H9 (cell line): Measurements from ENCODE around the gene PLD3. TPM values are rescaled to one million over a fixed set of nuclear protein-coding genes. Genes with fewer than 3 reads are reported as not detected.

Experiments
- DNase-seq: peaks from one replicate; pipeline ENCODE4 v3.0.0-alpha.2; 2017
- H2AFZ ChIP-seq: one replicate; pipeline ENCODE4 v1.6.1; 2013; ENCODE audit warnings: mild to moderate bottlenecking, low read length, control low read depth, moderate library complexity
- H2AK5ac ChIP-seq: 2 replicates; pipeline ENCODE4 v1.6.1; 2013; ENCODE audit warnings: low read length, control low read depth, mixed read lengths; ENCODE audit not compliant: insufficient read length
- H2BK120ac ChIP-seq: one replicate; pipeline ENCODE4 v1.6.1; 2013; ENCODE audit warnings: low read depth, mild to moderate bottlenecking, low read length, control low read depth, inconsistent platforms; ENCODE audit not compliant: poor library complexity, severe bottlenecking
- H2BK12ac ChIP-seq: 2 replicates; pipeline ENCODE4 v1.6.1; 2013; ENCODE audit warnings: low read length, control low read depth, mixed read lengths, low read depth; ENCODE audit not compliant: insufficient read length
- H2BK15ac ChIP-seq: 2 replicates; pipeline ENCODE4 v1.6.1; 2013; ENCODE audit warnings: low read depth, low read length, control low read depth
- H2BK20ac ChIP-seq: one replicate; pipeline ENCODE4 v1.6.1; 2013; ENCODE audit warnings: low read depth, mild to moderate bottlenecking, low read length, control low read depth, inconsistent platforms; ENCODE audit not compliant: poor library complexity, severe bottlenecking
- H2BK5ac ChIP-seq: 2 replicates; pipeline ENCODE4 v1.6.1; 2013; ENCODE audit warnings: low read length, control low read depth, mixed read lengths; ENCODE audit not compliant: insufficient read length
- H3K14ac ChIP-seq: 2 replicates; pipeline ENCODE4 v1.6.1; 2013; ENCODE audit warnings: low read length, control low read depth; ENCODE audit not compliant: insufficient read depth
- H3K18ac ChIP-seq: 2 replicates; pipeline ENCODE4 v1.6.1; 2013; ENCODE audit warnings: low read depth, mild to moderate bottlenecking, mixed read lengths, low read length, control low read depth; ENCODE audit not compliant: insufficient read length
- H3K23ac ChIP-seq: 2 replicates; pipeline ENCODE4 v1.6.1; 2013; ENCODE audit warnings: low read length, control low read depth, mixed read lengths, low read depth; ENCODE audit not compliant: insufficient read length
- H3K23me2 ChIP-seq: 2 replicates; pipeline ENCODE4 v1.6.1; 2013; ENCODE audit warnings: low read depth, mild to moderate bottlenecking, mixed read lengths, low read length, control low read depth; ENCODE audit not compliant: insufficient read length, poor library complexity, severe bottlenecking
- H3K27ac ChIP-seq: 2 replicates; pipeline ENCODE4 v1.5.1; 2013; ENCODE audit warnings: low read length, control low read depth, mixed read lengths, low read depth; ENCODE audit not compliant: insufficient read length
- H3K27me3 ChIP-seq: 2 replicates; pipeline ENCODE4 v1.6.1; 2013; ENCODE audit warnings: low read length, control low read depth, inconsistent platforms; ENCODE audit not compliant: insufficient read depth
- H3K4ac ChIP-seq: 2 replicates; pipeline ENCODE4 v1.6.1; 2013; ENCODE audit warnings: low read depth, mild to moderate bottlenecking, control low read depth, inconsistent platforms, low read length, moderate library complexity
- H3K4me1 ChIP-seq: 2 replicates; pipeline ENCODE4 v1.6.1; 2013; ENCODE audit warnings: low read length, control low read depth, inconsistent platforms; ENCODE audit not compliant: insufficient read depth
- H3K4me2 ChIP-seq: 2 replicates; pipeline ENCODE4 v1.6.1; 2013; ENCODE audit warnings: low read length, control low read depth, mixed read lengths; ENCODE audit not compliant: insufficient read length, insufficient read depth
- H3K56ac ChIP-seq: 2 replicates; pipeline ENCODE4 v1.6.1; 2013; ENCODE audit warnings: low read depth, mild to moderate bottlenecking, mixed read lengths, low read length, control low read depth; ENCODE audit not compliant: insufficient read length
- H3K79me1 ChIP-seq: 2 replicates; pipeline ENCODE4 v1.6.1; 2013; ENCODE audit warnings: low read depth, mild to moderate bottlenecking, moderate library complexity, low read length, control low read depth, inconsistent platforms; ENCODE audit not compliant: insufficient read depth, poor library complexity, severe bottlenecking
- H3K79me2 ChIP-seq: 2 replicates; pipeline ENCODE4 v1.6.1; 2013; ENCODE audit warnings: low read length, control low read depth, inconsistent platforms; ENCODE audit not compliant: insufficient read depth
- H3K9ac ChIP-seq: 2 replicates; pipeline ENCODE4 v1.6.1; 2013; ENCODE audit warnings: low read length, control low read depth, mixed read lengths; ENCODE audit not compliant: insufficient read length; ENCODE audit errors: extremely low read depth
- H3K9me3 ChIP-seq: one replicate; pipeline ENCODE4 v1.6.1; 2013; ENCODE audit warnings: low read depth, low read length, inconsistent platforms; ENCODE audit not compliant: control insufficient read depth
- H3T11ph ChIP-seq: one replicate; pipeline ENCODE4 v1.6.1; 2013; ENCODE audit warnings: mild to moderate bottlenecking, low read length, control low read depth, inconsistent platforms
- H4K20me1 ChIP-seq: one replicate; pipeline ENCODE4 v1.6.1; 2013; ENCODE audit not compliant: control insufficient read depth, insufficient read length, insufficient read depth
- H4K5ac ChIP-seq: 2 replicates; pipeline ENCODE4 v1.6.1; 2013; ENCODE audit warnings: low read depth, mild to moderate bottlenecking, mixed read lengths, low read length, control low read depth; ENCODE audit not compliant: insufficient read length
- H4K8ac ChIP-seq: replicated peaks from 2 replicates; pipeline ENCODE4 v1.6.1; 2013; ENCODE audit warnings: low read length, control low read depth, mixed read lengths, low read depth; ENCODE audit not compliant: insufficient read length
- H4K91ac ChIP-seq: 2 replicates; pipeline ENCODE4 v1.6.1; 2013; ENCODE audit warnings: low read depth, mild to moderate bottlenecking, moderate library complexity, mixed read lengths, low read length, control low read depth; ENCODE audit not compliant: insufficient read length
- H3K27ac Mint-ChIP-seq, 3 experiments: 2 replicates in 2 of 3; 3 replicates in 1 of 3; pipeline ENCODE4 v1.8.0; 2020 to 2021; ENCODE audit warnings: mixed read lengths in 3 of 3, mild to moderate bottlenecking in 1 of 3, moderate library complexity in 1 of 3
- H3K27me3 Mint-ChIP-seq: 2 replicates; pipeline ENCODE4 v1.8.0; 2021; ENCODE audit warnings: low read depth, mild to moderate bottlenecking, moderate library complexity, mixed read lengths
- H3K36me3 Mint-ChIP-seq, 3 experiments: 2 replicates in 2 of 3; 3 replicates in 1 of 3; pipeline ENCODE4 v1.8.0; 2020 to 2021; ENCODE audit warnings: low read depth in 3 of 3, mixed read lengths in 3 of 3; ENCODE audit not compliant: insufficient read depth in 1 of 3
- H3K4me1 Mint-ChIP-seq, 2 experiments: 2 replicates each; pipeline ENCODE4 v1.8.0; 2020; ENCODE audit warnings: mixed read lengths in 2 of 2
- H3K4me3 Mint-ChIP-seq, 2 experiments: 2 replicates in 1 of 2; 3 replicates in 1 of 2; pipeline ENCODE4 v1.8.0; 2020 to 2021; ENCODE audit warnings: mild to moderate bottlenecking in 2 of 2, mixed read lengths in 2 of 2, moderate library complexity in 1 of 2
- H3K9me3 Mint-ChIP-seq, 2 experiments: 2 replicates in 1 of 2; 3 replicates in 1 of 2; pipeline ENCODE4 v1.8.0; 2020; ENCODE audit warnings: mild to moderate bottlenecking in 2 of 2, mixed read lengths in 2 of 2, moderate library complexity in 1 of 2
- CTCF ChIP-seq: fragments of 200-600 bp; sonication (generic); conservative IDR thresholded peaks from 3 replicates; pipeline ENCODE4 v1.8.0; 2021; ENCODE audit warnings: antibody characterized with exemption, mild to moderate bottlenecking
- WGBS: extraction: QIAGEN DNeasy Blood & Tissue Kit; methylation state at CpG from one replicate; pipeline ENCODE4 v1.1.7; 2013; ENCODE audit warnings: missing lambda C conversion rate, low lambda C conversion rate, mixed read lengths; ENCODE audit not compliant: insufficient read length; ENCODE audit errors: extremely low coverage; 5-methylcytosine and 5-hydroxymethylcytosine counted together
- total RNA-seq: library from RNA; stranded (reverse); gene quantifications from 2 replicates; pipeline ENCODE4 v1.2.1, GENCODE V29; 2021

The PLD3 gene
- total RNA-seq, 1 experiment from 2014 or later = 194 TPM

DNA sequence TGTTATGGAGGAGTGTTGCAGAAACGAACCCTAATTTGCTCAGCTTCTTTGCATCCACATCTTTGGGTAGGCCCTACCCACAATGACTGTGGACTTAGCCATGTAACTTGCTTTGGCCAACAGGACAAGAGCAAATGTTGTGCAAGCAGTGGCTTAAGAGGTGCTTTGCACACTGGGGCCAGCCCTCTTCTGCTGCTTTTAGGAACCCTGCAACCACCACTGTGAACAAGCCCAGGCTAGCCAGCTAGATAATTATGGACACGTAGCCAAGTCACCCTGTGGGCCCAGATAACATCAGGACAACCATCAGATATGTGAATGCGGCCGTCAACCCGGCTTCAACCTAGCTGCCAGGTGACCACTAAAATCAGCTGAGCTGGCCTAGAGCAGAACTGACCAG is 17.4 kb upstream of the PLD3 start:
- Histone ChIP-seq H2AFZ (no peak overlapping the region), H4K91ac (no peak overlapping the region), H3T11ph (no peak overlapping the region), H2BK5ac (no peak overlapping the region), H4K20me1 (no peaks in the 10 kb centered on the region), H3K23ac (no peak overlapping the region), H3K9me3 (no peaks in the 10 kb centered on the region), H3K79me2 (no peaks in the 10 kb centered on the region), H3K9ac (no peak overlapping the region), H2BK15ac (no peak overlapping the region), H4K8ac (no peak overlapping the region), H2BK12ac (no peak overlapping the region), H3K4me2 (no peak overlapping the region), H4K5ac (no peak overlapping the region), H3K56ac (no peak overlapping the region), H3K18ac (no peak overlapping the region), H2BK120ac (no peak overlapping the region), H3K14ac (no peak overlapping the region), H3K79me1 (no peaks in the 10 kb centered on the region), H2BK20ac (no peak overlapping the region), H2AK5ac (no peak overlapping the region), H3K27ac (no peak overlapping the region), H3K4me1 (no peaks in the 10 kb centered on the region; the same call in 1 of the 2 replicates), H3K23me2 (no peaks in the 10 kb centered on the region), H3K4ac (no peak overlapping the region), H3K27me3 (no peaks in the 10 kb centered on the region)
- no CpG with 5 or more reads among the region's 5 CpGs for WGBS
- Mint-ChIP-seq H3K4me3 (no peak overlapping the region), H3K9me3 (no peaks in the 10 kb centered on the region), H3K36me3 (peaks cover 17 to 65% (median 62%) of the 10 kb centered on the region in 3 experiments; a peak in 6 of 7 replicates), H3K27me3 (no peaks in the 10 kb centered on the region), H3K4me1 (peaks cover 7 to 10% of the 10 kb centered on the region in 2 experiments), H3K27ac (no peak overlapping the region)
- no peak for DNase-seq
- no peak for TF ChIP-seq CTCF
